ENCODE data around the gene WDR83.

DNA sequence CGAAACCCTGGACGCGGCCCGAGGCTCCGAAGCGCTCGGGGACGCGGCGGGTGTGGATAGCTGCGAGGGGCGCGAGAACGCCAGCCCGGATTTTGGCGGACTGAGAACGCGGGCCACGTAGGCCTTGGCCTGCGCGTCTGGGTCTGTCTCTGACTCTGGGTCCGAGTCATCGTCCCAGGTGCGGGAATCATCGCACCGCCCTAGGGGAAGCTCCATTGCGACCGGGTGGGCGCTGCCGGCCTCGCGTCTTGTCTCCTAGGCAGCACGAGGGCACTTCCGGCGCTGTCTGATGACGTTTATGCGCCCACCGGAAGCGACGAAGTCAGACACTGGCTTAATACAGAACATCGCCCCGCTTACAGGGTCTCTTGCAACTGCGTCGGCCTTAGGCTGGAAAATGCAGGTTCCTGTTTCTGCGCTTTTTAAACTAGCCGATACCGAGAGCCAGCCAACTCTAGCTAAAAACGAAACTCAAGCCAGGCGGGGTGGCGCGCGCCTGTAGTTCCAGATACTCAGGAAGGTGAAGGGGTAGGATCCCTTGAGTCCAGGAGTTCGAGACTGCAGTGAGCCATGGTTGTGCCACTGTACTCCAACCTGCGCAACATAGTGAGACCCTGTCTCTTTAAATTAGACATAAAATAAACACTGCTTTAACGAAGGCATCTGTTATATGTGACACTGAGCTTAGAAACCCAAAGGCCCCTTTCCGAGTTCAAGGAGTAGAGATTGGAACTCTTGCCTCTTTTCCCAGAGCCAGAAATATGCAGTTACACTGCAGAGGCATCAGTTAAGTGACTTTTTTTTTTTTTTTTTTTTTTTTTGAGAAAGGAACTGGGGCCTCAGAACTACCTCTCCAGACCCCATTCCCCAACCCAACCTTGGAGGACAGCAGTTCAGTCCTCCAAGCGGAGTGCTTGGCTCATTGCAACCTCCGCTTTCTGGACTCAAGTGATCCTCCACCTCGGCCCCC lies 30.0 kb downstream of the WDR83 start, which contains the start of gene FBXW9:
- TF ChIP-seq POLR2AphosphoS5 (IDR thresholded peaks at IDR 0.05; ENCODE audit: low read depth) (peak; percentile 89), EZH2phosphoT487 (IDR thresholded peaks at IDR 0.05; ENCODE audit: unreplicated experiment) (no peak)
- TF ChIP-seq, protein P1, sequence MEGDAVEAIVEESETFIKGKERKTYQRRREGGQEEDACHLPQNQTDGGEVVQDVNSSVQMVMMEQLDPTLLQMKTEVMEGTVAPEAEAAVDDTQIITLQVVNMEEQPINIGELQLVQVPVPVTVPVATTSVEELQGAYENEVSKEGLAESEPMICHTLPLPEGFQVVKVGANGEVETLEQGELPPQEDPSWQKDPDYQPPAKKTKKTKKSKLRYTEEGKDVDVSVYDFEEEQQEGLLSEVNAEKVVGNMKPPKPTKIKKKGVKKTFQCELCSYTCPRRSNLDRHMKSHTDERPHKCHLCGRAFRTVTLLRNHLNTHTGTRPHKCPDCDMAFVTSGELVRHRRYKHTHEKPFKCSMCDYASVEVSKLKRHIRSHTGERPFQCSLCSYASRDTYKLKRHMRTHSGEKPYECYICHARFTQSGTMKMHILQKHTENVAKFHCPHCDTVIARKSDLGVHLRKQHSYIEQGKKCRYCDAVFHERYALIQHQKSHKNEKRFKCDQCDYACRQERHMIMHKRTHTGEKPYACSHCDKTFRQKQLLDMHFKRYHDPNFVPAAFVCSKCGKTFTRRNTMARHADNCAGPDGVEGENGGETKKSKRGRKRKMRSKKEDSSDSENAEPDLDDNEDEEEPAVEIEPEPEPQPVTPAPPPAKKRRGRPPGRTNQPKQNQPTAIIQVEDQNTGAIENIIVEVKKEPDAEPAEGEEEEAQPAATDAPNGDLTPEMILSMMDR (conservative IDR thresholded peaks at IDR 0.05; ENCODE audit: low read depth in 2 of 2): no peak
